Measurements from ENCODE around the gene GNPNAT1. TPM values are rescaled to one million over a fixed set of nuclear protein-coding genes. Genes with fewer than 3 reads are reported as not detected.
A peak's percentile ranks its signal among the peaks of the same experiment; 100 is the strongest.

The GNPNAT1 gene
- total and polyA plus RNA-seq, 2 donors (not counting 3 experiments of a cell fraction or from before 2014, with no cell fraction given): 18.7 to 38.9 TPM

DNA sequence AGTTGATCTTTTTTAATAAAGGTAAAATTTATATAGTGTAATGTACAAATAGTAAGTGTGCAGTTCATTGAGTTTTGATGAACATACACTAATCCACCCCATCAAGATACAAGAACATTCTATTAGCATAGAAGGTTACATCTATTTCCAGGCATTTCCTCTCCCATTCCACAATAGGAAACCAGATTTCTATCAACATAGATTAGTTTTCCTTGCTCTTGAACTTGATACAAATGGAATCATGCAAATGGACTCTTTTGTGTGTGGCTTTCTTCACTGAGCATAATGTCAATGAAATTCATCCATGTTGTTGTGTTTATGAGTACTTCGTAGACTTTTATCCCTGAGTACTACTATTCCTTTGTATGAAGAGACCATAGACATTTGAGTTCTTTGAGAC lies 50.7 kb downstream of the GNPNAT1 start:
- peak overlapping the region; percentile 65 for H3K4me2 ChIP-seq (ENCODE audit: insufficient read depth, low read length)
- peaks cover 2% of the 10 kb centered on the region for H3K9me1 ChIP-seq (replicated peaks; ENCODE audit: control insufficient read depth, extremely low read depth, insufficient read depth, low read length)
- peaks cover 40% of the 10 kb centered on the region for H3K79me2 ChIP-seq (ENCODE audit: control insufficient read depth, insufficient read depth, low read length)
- TF ChIP-seq FOS (IDR thresholded peaks at IDR 0.05; ENCODE audit: borderline replicate concordance, insufficient read depth, low read length): no peak
- no peak for TF ChIP-seq MAX (IDR thresholded peaks at IDR 0.05; ENCODE audit: insufficient read depth, insufficient read length)
- peak; percentile 35 for TF ChIP-seq JUN (IDR thresholded peaks at IDR 0.05; ENCODE audit: borderline replicate concordance, insufficient read depth, insufficient read length, low read depth)
- peak; percentile 54 for TF ChIP-seq GATA2 (IDR thresholded peaks at IDR 0.05; ENCODE audit: insufficient read depth, insufficient read length, low read depth, low read length)
- TF ChIP-seq MYC (IDR thresholded peaks at IDR 0.05; ENCODE audit: low read depth, low read length): no peak
- TF ChIP-seq POLR2A (IDR thresholded peaks at IDR 0.05; ENCODE audit: low read depth, low read length): no peak
- TF ChIP-seq EZH2 (IDR thresholded peaks at IDR 0.05; ENCODE audit: borderline replicate concordance, low read depth, low read length, severe bottlenecking): no peak
- TF ChIP-seq CTCF (IDR thresholded peaks at IDR 0.05; ENCODE audit: extremely low read depth in 1 of 2, insufficient read depth in 1 of 2, low read depth in 1 of 2, low read length in 2 of 2): no peak
- TF ChIP-seq POLR2AphosphoS5 (IDR thresholded peaks at IDR 0.05; ENCODE audit: insufficient read depth, low read depth, low read length): no peak
- BruUV-seq (replicated peaks): no TSS peak
- dilution Hi-C loops (cut with MboI; ENCODE audit: extremely low pct_ligation_motif_present, low sequenced_read_pairs) (no loop called here), intact Hi-C loops (cut with micrococcal nuclease) (loop anchor here (2.0 kb wide), 1 partner anchor 50 kb away; the partner anchor contains the start of gene GNPNAT1)
- H3K27ac ChIP-seq (ENCODE audit: insufficient read depth, low read depth, low read length): peak overlapping the region; percentile 33
- H3K9ac ChIP-seq (replicated peaks; ENCODE audit: extremely low read depth, insufficient read depth, low read length): peak overlapping the region; percentile 4
- H3K4me1 ChIP-seq (ENCODE audit: control insufficient read depth, extremely low read depth, insufficient read depth, low read length): peaks cover 28% of the 10 kb centered on the region
- ChIA-PET CTCF (no interaction called here), POLR2A (no interaction called here)
- no peaks in the 10 kb centered on the region for H3K27me3 ChIP-seq (ENCODE audit: control insufficient read depth in 2 of 2, insufficient read depth in 2 of 2, low read length in 2 of 2)
- H2AFZ ChIP-seq (ENCODE audit: low read depth, low read length): no peak overlapping the region
- no peaks in the 10 kb centered on the region for H3K9me3 ChIP-seq (replicated peaks; ENCODE audit: control insufficient read depth, insufficient read depth, low read length)
- no peak overlapping the region for H3K4me3 ChIP-seq (replicated peaks in 1 of 3; ENCODE audit: insufficient read depth in 1 of 3, low read depth in 1 of 3, low read length in 3 of 3)
- FAIRE-seq (peak; percentile 88), DNase-seq (ENCODE audit: low read depth, low spot score) (peak; percentile 73)
- H3K36me3 ChIP-seq (ENCODE audit: control insufficient read depth in 2 of 2, extremely low read depth in 1 of 2, insufficient read depth in 2 of 2, low read length in 2 of 2): peaks cover 0 to 5% of the 10 kb centered on the region in 2 experiments
- no peaks in the 10 kb centered on the region for H4K20me1 ChIP-seq (replicated peaks; ENCODE audit: control insufficient read depth, extremely low read depth, insufficient read depth, low read length)
